Stimulated activated naive CD8-positive, alpha-beta T cell treated with anti-CD3 and anti-CD28 coated beads, Interleukin-15, amount 100 ng/mL, for 72 hours (primary cell): ENCODE data around the gene SUPT3H.
"Not testable (repeated sequence)": the region's sequence is repeated elsewhere in the genome, so short reads cannot be mapped to it uniquely, and the experiment has no call there.

ENCODE experiments used
- ATAC-seq: fragments of 150-1000 bp; cut with Tn5 transposase; 2 replicates; pipeline ENCODE4 v1.10.0; 2021; ENCODE audit warnings: mild to moderate bottlenecking, moderate library complexity
- DNase-seq, 2 donors: peaks; one replicate each; pipeline ENCODE4 v3.0.0; 2021 to 2022
- H3K27ac Mint-ChIP-seq, 2 donors: one replicate each; pipeline ENCODE4 v1.8.0; 2022; ENCODE audit warnings: mild to moderate bottlenecking in 2 of 2, mixed read lengths in 2 of 2, moderate library complexity in 2 of 2
- H3K27me3 Mint-ChIP-seq: one replicate; pipeline ENCODE4 v1.8.0; 2022; ENCODE audit warnings: mixed read lengths
- H3K4me1 Mint-ChIP-seq: one replicate; pipeline ENCODE4 v1.8.0; 2022; ENCODE audit warnings: mild to moderate bottlenecking, mixed read lengths
- H3K4me3 Mint-ChIP-seq, 2 donors: one replicate each; pipeline ENCODE4 v1.8.0; 2022; ENCODE audit warnings: mild to moderate bottlenecking in 2 of 2, mixed read lengths in 2 of 2, moderate library complexity in 1 of 2
- H3K9me3 Mint-ChIP-seq, 2 donors: one replicate each; pipeline ENCODE4 v1.8.0; 2022; ENCODE audit warnings: mixed read lengths in 2 of 2

SUPT3H gene

GRCh38 chr6:45075246-45075645 lies 302.5 kb downstream of the SUPT3H start:
- no peak overlapping the region for H3K27ac Mint-ChIP-seq
- no peaks in the 10 kb centered on the region for H3K27me3 Mint-ChIP-seq
- DNase-seq (no peak), ATAC-seq (peak; percentile 42)
- peaks cover 22 to 28% of the 10 kb centered on the region in 2 donors for H3K9me3 Mint-ChIP-seq
- peaks cover 32% of the 10 kb centered on the region for H3K4me1 Mint-ChIP-seq
- no peak overlapping the region for H3K4me3 Mint-ChIP-seq

- Mint-ChIP-seq H3K27ac (peak overlapping the region in 1 of 2 donors; percentile 12), H3K9me3 (peaks cover 16 to 20% of the 10 kb centered on the region in 2 donors), H3K27me3 (no peaks in the 10 kb centered on the region), H3K4me3 (no peak overlapping the region), H3K4me1 (peaks cover 32% of the 10 kb centered on the region)
- ATAC-seq (no peak), DNase-seq (no peak)
Measured at GRCh38 chr6:45074439-45074838, 303.3 kb downstream of the SUPT3H start.

- Mint-ChIP-seq H3K4me3 (peak overlapping the region in 1 of 2 donors; percentile 18), H3K27ac (peak overlapping the region in 1 of 2 donors; percentile 91), H3K27me3 (no peaks in the 10 kb centered on the region), H3K4me1 (peaks cover 32% of the 10 kb centered on the region), H3K9me3 (peaks cover 11 to 13% of the 10 kb centered on the region in 2 donors)
- DNase-seq (no peak), ATAC-seq (no peak)
Measured at GRCh38 chr6:45073771-45074170, 304.0 kb downstream of the SUPT3H start.

- Mint-ChIP-seq H3K27ac (peak overlapping the region; percentile 67 to 81), H3K9me3 (peaks cover under 1 to 2% of the 10 kb centered on the region in 2 donors), H3K4me1 (peaks cover 32% of the 10 kb centered on the region), H3K4me3 (peak overlapping the region; percentile 28 to 33), H3K27me3 (no peaks in the 10 kb centered on the region)
- ATAC-seq = no peak
- DNase-seq = no peak
Measured at GRCh38 chr6:45072673-45073072, 305.1 kb downstream of the SUPT3H start.

- Mint-ChIP-seq H3K27me3 (no peaks in the 10 kb centered on the region), H3K9me3 (no peaks in the 10 kb centered on the region), H3K4me1 (peaks cover 32% of the 10 kb centered on the region), H3K27ac (peak overlapping the region in 1 of 2 donors; percentile 82), H3K4me3 (no peak overlapping the region)
- ATAC-seq (no peak), DNase-seq (no peak)
Measured at GRCh38 chr6:45072016-45072415, 305.7 kb downstream of the SUPT3H start.

- H3K27me3 Mint-ChIP-seq = no peaks in the 10 kb centered on the region
- ATAC-seq = no peak
- H3K27ac Mint-ChIP-seq = no peak overlapping the region
- DNase-seq = no peak
- no peaks in the 10 kb centered on the region for H3K9me3 Mint-ChIP-seq
- no peak overlapping the region for H3K4me3 Mint-ChIP-seq
- peaks cover 22% of the 10 kb centered on the region for H3K4me1 Mint-ChIP-seq
Measured at GRCh38 chr6:45069091-45069490, 308.6 kb downstream of the SUPT3H start.

GRCh38 chr6:45067446-45067845 lies 310.3 kb downstream of the SUPT3H start:
- H3K9me3 Mint-ChIP-seq, DNase-seq, H3K27ac Mint-ChIP-seq, H3K27me3 Mint-ChIP-seq, H3K4me1 Mint-ChIP-seq, ATAC-seq, H3K4me3 Mint-ChIP-seq: not testable (repeated sequence)

- H3K27me3 Mint-ChIP-seq, ATAC-seq, H3K4me3 Mint-ChIP-seq, H3K27ac Mint-ChIP-seq, H3K4me1 Mint-ChIP-seq, DNase-seq: not testable (repeated sequence)
- H3K9me3 Mint-ChIP-seq = peaks cover 17 to 20% of the 10 kb centered on the region in 2 donors
Measured at GRCh38 chr6:45062659-45063058, 315.1 kb downstream of the SUPT3H start.

- ATAC-seq = no peak
- H3K4me3 Mint-ChIP-seq = no peak overlapping the region
- no peak for DNase-seq
- no peaks in the 10 kb centered on the region for H3K27me3 Mint-ChIP-seq
- H3K27ac Mint-ChIP-seq = no peak overlapping the region
- peaks cover 26% of the 10 kb centered on the region for H3K4me1 Mint-ChIP-seq
- H3K9me3 Mint-ChIP-seq = peaks cover 17 to 20% of the 10 kb centered on the region in 2 donors
Measured at GRCh38 chr6:45057711-45058110, 320.0 kb downstream of the SUPT3H start.

- Mint-ChIP-seq H3K27ac (no peak overlapping the region), H3K4me1 (peaks cover 48% of the 10 kb centered on the region), H3K4me3 (no peak overlapping the region), H3K27me3 (no peaks in the 10 kb centered on the region), H3K9me3 (peaks cover 5 to 6% of the 10 kb centered on the region in 2 donors)
- ATAC-seq (peak; percentile 65), DNase-seq (no peak)
Measured at GRCh38 chr6:45054610-45055009, 323.1 kb downstream of the SUPT3H start.

GRCh38 chr6:45052325-45052724 lies 325.4 kb downstream of the SUPT3H start:
- no peak overlapping the region for H3K27ac Mint-ChIP-seq
- no peak overlapping the region for H3K4me3 Mint-ChIP-seq
- H3K4me1 Mint-ChIP-seq = peaks cover 61% of the 10 kb centered on the region
- no peak for ATAC-seq
- H3K9me3 Mint-ChIP-seq = peaks cover 0 to 12% of the 10 kb centered on the region in 2 donors
- no peaks in the 10 kb centered on the region for H3K27me3 Mint-ChIP-seq
- no peak for DNase-seq

GRCh38 chr6:45049188-45049843 lies 328.4 kb downstream of the SUPT3H start:
- no peak for ATAC-seq
- no peak for DNase-seq

GRCh38 chr6:45047573-45047972 lies 330.2 kb downstream of the SUPT3H start:
- H3K9me3 Mint-ChIP-seq = peaks cover 0 to 15% of the 10 kb centered on the region in 2 donors
- H3K27ac Mint-ChIP-seq = peak overlapping the region in 1 of 2 donors; percentile 30
- no peaks in the 10 kb centered on the region for H3K27me3 Mint-ChIP-seq
- ATAC-seq = peak; percentile 69
- H3K4me1 Mint-ChIP-seq = peaks cover 64% of the 10 kb centered on the region
- H3K4me3 Mint-ChIP-seq = no peak overlapping the region
- no peak for DNase-seq

More at GRCh38 chr6:45049188-45049843, 328.4 kb downstream of the SUPT3H start:
- Mint-ChIP-seq H3K27ac (peak overlapping the region; percentile 75 to 96), H3K9me3 (peaks cover 0 to 15% of the 10 kb centered on the region in 2 donors), H3K27me3 (no peaks in the 10 kb centered on the region), H3K4me1 (peaks cover 69% of the 10 kb centered on the region), H3K4me3 (peak overlapping the region in 1 of 2 donors; percentile 39)

- H3K4me3 Mint-ChIP-seq = no peak overlapping the region
- no peak overlapping the region for H3K27ac Mint-ChIP-seq
- peaks cover 47% of the 10 kb centered on the region for H3K4me1 Mint-ChIP-seq
- H3K27me3 Mint-ChIP-seq = no peaks in the 10 kb centered on the region
- DNase-seq (no peak), ATAC-seq (no peak)
- H3K9me3 Mint-ChIP-seq = peaks cover 0 to 15% of the 10 kb centered on the region in 2 donors
Measured at GRCh38 chr6:45045253-45045601, 332.5 kb downstream of the SUPT3H start.

GRCh38 chr6:45044510-45045252 lies 333.1 kb downstream of the SUPT3H start:
- Mint-ChIP-seq H3K4me1 (peaks cover 44% of the 10 kb centered on the region), H3K27me3 (no peaks in the 10 kb centered on the region), H3K9me3 (peaks cover 0 to 15% of the 10 kb centered on the region in 2 donors), H3K27ac (no peak overlapping the region), H3K4me3 (no peak overlapping the region)
- DNase-seq = no peak
- no peak for ATAC-seq

GRCh38 chr6:45044086-45044485 lies 333.6 kb downstream of the SUPT3H start:
- Mint-ChIP-seq H3K4me1 (peaks cover 39% of the 10 kb centered on the region), H3K9me3 (peaks cover 0 to 15% of the 10 kb centered on the region in 2 donors), H3K4me3 (no peak overlapping the region), H3K27me3 (no peaks in the 10 kb centered on the region), H3K27ac (no peak overlapping the region)
- DNase-seq (no peak), ATAC-seq (no peak)
